H9 (cell line): ENCODE data around the gene COL23A1. TPM values are rescaled to one million over a fixed set of nuclear protein-coding genes. Genes with fewer than 3 reads are reported as not detected.

Experiments used
- DNase-seq: peaks from one replicate; pipeline ENCODE4 v3.0.0-alpha.2; 2017
- H2AFZ ChIP-seq: one replicate; pipeline ENCODE4 v1.6.1; 2013; ENCODE audit warnings: mild to moderate bottlenecking, low read length, control low read depth, moderate library complexity
- H2AK5ac ChIP-seq: 2 replicates; pipeline ENCODE4 v1.6.1; 2013; ENCODE audit warnings: low read length, control low read depth, mixed read lengths; ENCODE audit not compliant: insufficient read length
- H2BK120ac ChIP-seq: one replicate; pipeline ENCODE4 v1.6.1; 2013; ENCODE audit warnings: low read depth, mild to moderate bottlenecking, low read length, control low read depth, inconsistent platforms; ENCODE audit not compliant: poor library complexity, severe bottlenecking
- H2BK12ac ChIP-seq: 2 replicates; pipeline ENCODE4 v1.6.1; 2013; ENCODE audit warnings: low read length, control low read depth, mixed read lengths, low read depth; ENCODE audit not compliant: insufficient read length
- H2BK15ac ChIP-seq: 2 replicates; pipeline ENCODE4 v1.6.1; 2013; ENCODE audit warnings: low read depth, low read length, control low read depth
- H2BK20ac ChIP-seq: one replicate; pipeline ENCODE4 v1.6.1; 2013; ENCODE audit warnings: low read depth, mild to moderate bottlenecking, low read length, control low read depth, inconsistent platforms; ENCODE audit not compliant: poor library complexity, severe bottlenecking
- H2BK5ac ChIP-seq: 2 replicates; pipeline ENCODE4 v1.6.1; 2013; ENCODE audit warnings: low read length, control low read depth, mixed read lengths; ENCODE audit not compliant: insufficient read length
- H3K14ac ChIP-seq: 2 replicates; pipeline ENCODE4 v1.6.1; 2013; ENCODE audit warnings: low read length, control low read depth; ENCODE audit not compliant: insufficient read depth
- H3K18ac ChIP-seq: 2 replicates; pipeline ENCODE4 v1.6.1; 2013; ENCODE audit warnings: low read depth, mild to moderate bottlenecking, mixed read lengths, low read length, control low read depth; ENCODE audit not compliant: insufficient read length
- H3K23ac ChIP-seq: 2 replicates; pipeline ENCODE4 v1.6.1; 2013; ENCODE audit warnings: low read length, control low read depth, mixed read lengths, low read depth; ENCODE audit not compliant: insufficient read length
- H3K23me2 ChIP-seq: 2 replicates; pipeline ENCODE4 v1.6.1; 2013; ENCODE audit warnings: low read depth, mild to moderate bottlenecking, mixed read lengths, low read length, control low read depth; ENCODE audit not compliant: insufficient read length, poor library complexity, severe bottlenecking
- H3K27ac ChIP-seq: 2 replicates; pipeline ENCODE4 v1.5.1; 2013; ENCODE audit warnings: low read length, control low read depth, mixed read lengths, low read depth; ENCODE audit not compliant: insufficient read length
- H3K27me3 ChIP-seq: 2 replicates; pipeline ENCODE4 v1.6.1; 2013; ENCODE audit warnings: low read length, control low read depth, inconsistent platforms; ENCODE audit not compliant: insufficient read depth
- H3K4ac ChIP-seq: 2 replicates; pipeline ENCODE4 v1.6.1; 2013; ENCODE audit warnings: low read depth, mild to moderate bottlenecking, control low read depth, inconsistent platforms, low read length, moderate library complexity
- H3K4me1 ChIP-seq: 2 replicates; pipeline ENCODE4 v1.6.1; 2013; ENCODE audit warnings: low read length, control low read depth, inconsistent platforms; ENCODE audit not compliant: insufficient read depth
- H3K4me2 ChIP-seq: 2 replicates; pipeline ENCODE4 v1.6.1; 2013; ENCODE audit warnings: low read length, control low read depth, mixed read lengths; ENCODE audit not compliant: insufficient read length, insufficient read depth
- H3K56ac ChIP-seq: 2 replicates; pipeline ENCODE4 v1.6.1; 2013; ENCODE audit warnings: low read depth, mild to moderate bottlenecking, mixed read lengths, low read length, control low read depth; ENCODE audit not compliant: insufficient read length
- H3K79me1 ChIP-seq: 2 replicates; pipeline ENCODE4 v1.6.1; 2013; ENCODE audit warnings: low read depth, mild to moderate bottlenecking, moderate library complexity, low read length, control low read depth, inconsistent platforms; ENCODE audit not compliant: insufficient read depth, poor library complexity, severe bottlenecking
- H3K79me2 ChIP-seq: 2 replicates; pipeline ENCODE4 v1.6.1; 2013; ENCODE audit warnings: low read length, control low read depth, inconsistent platforms; ENCODE audit not compliant: insufficient read depth
- H3K9ac ChIP-seq: 2 replicates; pipeline ENCODE4 v1.6.1; 2013; ENCODE audit warnings: low read length, control low read depth, mixed read lengths; ENCODE audit not compliant: insufficient read length; ENCODE audit errors: extremely low read depth
- H3K9me3 ChIP-seq: one replicate; pipeline ENCODE4 v1.6.1; 2013; ENCODE audit warnings: low read depth, low read length, inconsistent platforms; ENCODE audit not compliant: control insufficient read depth
- H3T11ph ChIP-seq: one replicate; pipeline ENCODE4 v1.6.1; 2013; ENCODE audit warnings: mild to moderate bottlenecking, low read length, control low read depth, inconsistent platforms
- H4K20me1 ChIP-seq: one replicate; pipeline ENCODE4 v1.6.1; 2013; ENCODE audit not compliant: control insufficient read depth, insufficient read length, insufficient read depth
- H4K5ac ChIP-seq: 2 replicates; pipeline ENCODE4 v1.6.1; 2013; ENCODE audit warnings: low read depth, mild to moderate bottlenecking, mixed read lengths, low read length, control low read depth; ENCODE audit not compliant: insufficient read length
- H4K8ac ChIP-seq: replicated peaks from 2 replicates; pipeline ENCODE4 v1.6.1; 2013; ENCODE audit warnings: low read length, control low read depth, mixed read lengths, low read depth; ENCODE audit not compliant: insufficient read length
- H4K91ac ChIP-seq: 2 replicates; pipeline ENCODE4 v1.6.1; 2013; ENCODE audit warnings: low read depth, mild to moderate bottlenecking, moderate library complexity, mixed read lengths, low read length, control low read depth; ENCODE audit not compliant: insufficient read length
- H3K27ac Mint-ChIP-seq, 3 experiments: 2 replicates in 2 of 3; 3 replicates in 1 of 3; pipeline ENCODE4 v1.8.0; 2020 to 2021; ENCODE audit warnings: mixed read lengths in 3 of 3, mild to moderate bottlenecking in 1 of 3, moderate library complexity in 1 of 3
- H3K27me3 Mint-ChIP-seq: 2 replicates; pipeline ENCODE4 v1.8.0; 2021; ENCODE audit warnings: low read depth, mild to moderate bottlenecking, moderate library complexity, mixed read lengths
- H3K36me3 Mint-ChIP-seq, 3 experiments: 2 replicates in 2 of 3; 3 replicates in 1 of 3; pipeline ENCODE4 v1.8.0; 2020 to 2021; ENCODE audit warnings: low read depth in 3 of 3, mixed read lengths in 3 of 3; ENCODE audit not compliant: insufficient read depth in 1 of 3
- H3K4me1 Mint-ChIP-seq, 2 experiments: 2 replicates each; pipeline ENCODE4 v1.8.0; 2020; ENCODE audit warnings: mixed read lengths in 2 of 2
- H3K4me3 Mint-ChIP-seq, 2 experiments: 2 replicates in 1 of 2; 3 replicates in 1 of 2; pipeline ENCODE4 v1.8.0; 2020 to 2021; ENCODE audit warnings: mild to moderate bottlenecking in 2 of 2, mixed read lengths in 2 of 2, moderate library complexity in 1 of 2
- H3K9me3 Mint-ChIP-seq, 2 experiments: 2 replicates in 1 of 2; 3 replicates in 1 of 2; pipeline ENCODE4 v1.8.0; 2020; ENCODE audit warnings: mild to moderate bottlenecking in 2 of 2, mixed read lengths in 2 of 2, moderate library complexity in 1 of 2
- CTCF ChIP-seq: fragments of 200-600 bp; sonication (generic); conservative IDR thresholded peaks from 3 replicates; pipeline ENCODE4 v1.8.0; 2021; ENCODE audit warnings: antibody characterized with exemption, mild to moderate bottlenecking
- WGBS: extraction: QIAGEN DNeasy Blood & Tissue Kit; methylation state at CpG from one replicate; pipeline ENCODE4 v1.1.7; 2013; ENCODE audit warnings: missing lambda C conversion rate, low lambda C conversion rate, mixed read lengths; ENCODE audit not compliant: insufficient read length; ENCODE audit errors: extremely low coverage; 5-methylcytosine and 5-hydroxymethylcytosine counted together
- total RNA-seq: library from RNA; stranded (reverse); gene quantifications from 2 replicates; pipeline ENCODE4 v1.2.1, GENCODE V29; 2021

COL23A1 gene
- total RNA-seq, 1 experiment from 2014 or later: 2.6 TPM

- Histone ChIP-seq H4K20me1 (no peaks in the 10 kb centered on the region), H3K23ac (no peak overlapping the region), H2AFZ (no peak overlapping the region), H3K79me1 (no peaks in the 10 kb centered on the region), H3T11ph (no peak overlapping the region), H2BK120ac (no peak overlapping the region), H3K14ac (no peak overlapping the region), H2BK20ac (no peak overlapping the region), H3K9me3 (no peaks in the 10 kb centered on the region), H3K23me2 (no peaks in the 10 kb centered on the region), H3K79me2 (no peaks in the 10 kb centered on the region), H4K91ac (no peak overlapping the region), H3K4ac (no peak overlapping the region), H4K8ac (no peak overlapping the region), H2BK12ac (no peak overlapping the region), H2AK5ac (no peak overlapping the region), H3K27ac (no peak overlapping the region), H3K4me1 (no peaks in the 10 kb centered on the region), H4K5ac (no peak overlapping the region), H2BK5ac (no peak overlapping the region), H3K9ac (no peak overlapping the region), H3K4me2 (no peak overlapping the region), H2BK15ac (no peak overlapping the region), H3K27me3 (no peaks in the 10 kb centered on the region), H3K18ac (no peak overlapping the region), H3K56ac (no peak overlapping the region)
- H3K4me1 Mint-ChIP-seq: peaks cover 30 to 45% of the 10 kb centered on the region in 2 experiments
- H3K4me3 Mint-ChIP-seq: no peak overlapping the region
- WGBS: no CpG with 5 or more reads among the region's 26 CpGs
- H3K27me3 Mint-ChIP-seq: no peaks in the 10 kb centered on the region; the same call in 1 of the 2 replicates
- DNase-seq: no peak
- peaks cover 0 to 4% (median 0%) of the 10 kb centered on the region in 3 experiments; a peak in 3 of 7 replicates for H3K36me3 Mint-ChIP-seq
- H3K27ac Mint-ChIP-seq: no peak overlapping the region
- TF ChIP-seq CTCF: no peak
- H3K9me3 Mint-ChIP-seq: peaks cover under 1 to 3% of the 10 kb centered on the region in 2 experiments; a peak in 3 of 5 replicates
Measured at GRCh38 chr5:178426326-178427130, 163.7 kb downstream of the COL23A1 start.
